GM18502 (cell line): ENCODE data around the gene KRTAP5-9.
"Not testable (repeated sequence)": the region's sequence is repeated elsewhere in the genome, so short reads cannot be mapped to it uniquely, and the experiment has no call there.

ENCODE experiments used
- ATAC-seq: cut with Tn5 transposase; IDR thresholded peaks from one replicate; pipeline ENCODE4 v1.9.1; 2021; ENCODE audit warnings: mild to moderate bottlenecking; ENCODE audit not compliant: unreplicated experiment, poor library complexity

KRTAP5-9 gene

DNA sequence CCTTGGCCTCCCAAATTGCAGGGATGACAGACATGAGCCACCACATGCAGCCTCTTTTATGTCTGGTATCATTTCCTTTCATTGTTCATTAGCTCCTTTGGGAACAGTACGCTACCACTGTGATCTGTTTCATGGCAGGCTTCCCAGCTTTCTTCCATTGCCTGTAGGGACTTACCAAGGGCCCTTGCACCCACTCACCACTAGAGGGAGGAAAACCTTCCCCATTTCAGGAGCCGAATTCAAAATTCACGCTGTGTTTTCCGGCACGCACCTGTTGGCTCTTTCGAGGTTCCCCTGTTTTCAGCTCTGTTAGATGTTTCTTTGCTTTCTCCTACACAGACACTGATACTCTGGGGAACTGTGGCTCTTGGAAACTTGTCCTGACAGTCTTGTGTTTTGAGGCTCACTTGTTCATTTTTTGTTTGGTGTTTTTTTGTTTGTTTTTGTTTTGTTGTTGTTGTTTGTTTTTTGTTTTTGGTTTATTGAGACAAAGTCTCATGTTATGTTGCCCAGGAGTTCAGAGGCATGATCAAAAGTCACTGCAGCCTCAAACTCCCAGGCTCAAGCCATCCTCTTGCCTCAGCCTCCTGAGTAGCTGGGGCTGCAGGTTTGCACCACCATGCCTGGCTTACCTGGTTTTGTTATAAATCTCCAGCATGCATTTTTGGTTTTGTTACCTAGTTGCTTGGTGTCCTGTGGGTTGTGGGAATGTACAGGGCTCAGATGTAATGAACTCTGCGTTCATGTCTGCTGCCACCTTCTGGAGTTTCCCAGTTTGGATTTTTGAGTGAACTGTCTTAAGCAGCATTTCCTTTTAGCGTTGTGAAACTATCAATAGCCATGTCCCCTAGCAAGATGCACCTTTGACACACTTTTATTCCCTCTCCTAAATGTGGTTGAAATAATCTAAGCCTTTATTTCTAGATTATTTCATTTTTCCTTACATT lies 32.1 kb downstream of the KRTAP5-9 start:
- no peak for ATAC-seq

DNA sequence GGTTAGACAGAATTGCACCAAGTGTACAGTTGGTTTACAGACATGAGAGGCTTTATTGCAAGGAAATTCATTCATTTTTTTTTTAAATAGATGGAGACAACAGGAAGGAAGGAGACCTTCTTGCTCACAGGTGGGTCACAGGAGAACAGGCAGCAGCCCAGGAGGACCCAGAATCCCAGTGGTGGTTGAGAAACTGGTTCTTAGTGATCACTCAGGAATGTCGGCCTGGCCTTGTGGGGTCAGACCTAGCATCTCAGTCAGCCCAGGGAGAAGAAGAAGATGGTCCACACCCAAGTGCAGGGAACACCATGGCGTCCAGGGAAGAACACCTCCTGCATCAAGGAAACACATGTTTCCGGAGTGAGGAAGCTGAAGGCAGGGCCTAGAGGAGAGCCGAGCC lies 33.6 kb downstream of the KRTAP5-9 start:
- no peak for ATAC-seq

- ATAC-seq, result no peak
These were observed 34.2 kb downstream of the KRTAP5-9 start, which contains the start of gene KRTAP5-11 for GRCh38 chr11:71582309-71582895. Gene KRTAP5-11 (minus strand): TSS chr11:71582875. CDS start chr11:71582837, 38 bp downstream.

- not testable (repeated sequence) for ATAC-seq
These were observed 34.7 kb downstream of the KRTAP5-9 start for GRCh38 chr11:71582969-71583368.

DNA sequence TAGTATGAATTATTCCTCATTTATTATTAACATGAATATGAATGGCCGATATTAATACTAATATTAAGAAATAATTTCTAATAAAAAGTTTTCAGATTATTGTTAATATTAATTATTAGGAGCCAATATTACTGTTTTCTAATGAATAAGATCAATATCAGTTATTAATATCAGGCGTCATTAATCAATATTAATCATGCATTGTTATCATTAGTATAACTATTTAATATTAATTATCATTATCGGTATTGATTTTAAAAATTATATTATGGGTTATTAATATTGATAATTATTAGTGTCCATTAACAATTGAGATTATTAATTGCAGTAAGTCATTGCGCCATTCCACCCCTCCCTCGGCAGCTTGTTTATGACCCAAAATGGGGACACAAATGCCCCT lies 37.5 kb downstream of the KRTAP5-9 start:
- not testable (repeated sequence) for ATAC-seq

DNA sequence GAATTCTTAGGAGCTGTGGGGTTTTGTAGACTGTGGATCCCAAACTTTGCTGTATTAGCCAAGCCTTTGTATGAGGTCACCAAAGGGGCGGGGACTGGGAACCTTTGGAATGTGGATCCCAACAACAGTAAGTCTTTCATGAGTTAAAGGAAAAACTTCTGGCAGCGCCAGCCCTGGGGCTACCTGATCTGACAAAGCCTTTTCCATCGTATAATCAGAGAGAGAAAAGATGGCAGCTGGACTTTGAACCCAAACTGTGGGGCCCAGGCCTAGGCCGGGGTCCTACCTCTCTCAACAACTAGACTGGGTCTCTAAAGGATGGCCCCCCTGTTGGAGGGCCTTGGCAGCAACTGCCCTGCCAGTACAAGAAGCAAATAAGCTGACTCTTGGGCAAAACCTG lies 40.1 kb downstream of the KRTAP5-9 start:
- not testable (repeated sequence) for ATAC-seq

DNA sequence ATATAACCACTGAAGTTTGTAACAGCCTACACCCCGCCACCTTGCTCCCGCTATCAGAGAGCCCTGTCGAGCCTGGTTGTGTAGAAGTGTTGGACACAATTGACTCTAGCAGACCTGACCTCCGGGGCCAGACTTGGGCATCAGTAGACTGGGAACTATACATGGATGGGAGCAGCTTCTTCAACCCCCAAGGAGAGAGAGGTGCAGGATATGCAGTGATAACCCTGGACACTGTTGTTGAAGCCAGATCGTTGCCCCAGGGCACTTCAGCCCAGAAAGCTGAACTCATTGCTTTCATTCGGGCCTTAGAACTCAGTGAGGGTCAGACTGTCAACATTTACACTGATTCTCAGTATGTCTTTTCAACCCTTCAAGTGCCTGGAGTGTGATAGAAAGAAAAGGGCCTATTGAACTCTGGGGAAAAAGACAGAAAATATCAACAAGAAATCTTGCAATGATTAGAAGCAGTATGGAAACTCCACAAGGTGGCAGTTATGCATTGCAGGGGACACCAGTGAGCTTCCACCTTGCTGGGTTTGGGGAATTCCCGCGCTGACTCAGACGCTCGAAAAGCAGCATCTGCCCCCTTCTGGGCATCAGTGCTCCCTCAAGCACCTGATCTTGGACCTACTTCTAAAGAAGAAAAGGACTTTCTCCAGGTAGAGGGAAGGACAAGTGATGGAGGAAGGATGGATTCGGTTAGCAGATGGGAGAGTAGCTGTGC lies 40.8 kb downstream of the KRTAP5-9 start:
- not testable (repeated sequence) for ATAC-seq

- ATAC-seq, result not testable (repeated sequence)
These were observed 41.3 kb downstream of the KRTAP5-9 start for GRCh38 chr11:71589546-71589920.
